ENCODE data around the gene PDILT.

DNA sequence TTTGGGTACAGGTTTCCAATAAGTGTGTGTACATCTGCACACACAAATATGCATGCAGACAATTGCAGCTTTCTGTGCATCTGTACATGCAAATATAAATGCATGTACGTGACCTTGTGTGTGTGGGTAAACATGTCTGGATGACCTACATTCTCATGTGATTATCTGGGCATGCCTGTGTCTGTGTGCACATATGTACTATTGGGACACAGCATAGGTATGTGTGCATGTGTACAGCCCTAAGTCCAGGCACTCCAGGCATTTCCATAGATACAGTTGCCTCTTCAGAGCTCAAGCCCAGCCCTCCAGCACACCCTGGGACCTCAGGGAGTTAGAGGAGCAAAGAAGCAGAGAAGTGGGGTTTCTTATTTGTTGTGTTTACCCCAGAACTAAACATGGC lies 70.1 kb downstream of the PDILT start:
- TF ChIP-seq, protein P1, sequence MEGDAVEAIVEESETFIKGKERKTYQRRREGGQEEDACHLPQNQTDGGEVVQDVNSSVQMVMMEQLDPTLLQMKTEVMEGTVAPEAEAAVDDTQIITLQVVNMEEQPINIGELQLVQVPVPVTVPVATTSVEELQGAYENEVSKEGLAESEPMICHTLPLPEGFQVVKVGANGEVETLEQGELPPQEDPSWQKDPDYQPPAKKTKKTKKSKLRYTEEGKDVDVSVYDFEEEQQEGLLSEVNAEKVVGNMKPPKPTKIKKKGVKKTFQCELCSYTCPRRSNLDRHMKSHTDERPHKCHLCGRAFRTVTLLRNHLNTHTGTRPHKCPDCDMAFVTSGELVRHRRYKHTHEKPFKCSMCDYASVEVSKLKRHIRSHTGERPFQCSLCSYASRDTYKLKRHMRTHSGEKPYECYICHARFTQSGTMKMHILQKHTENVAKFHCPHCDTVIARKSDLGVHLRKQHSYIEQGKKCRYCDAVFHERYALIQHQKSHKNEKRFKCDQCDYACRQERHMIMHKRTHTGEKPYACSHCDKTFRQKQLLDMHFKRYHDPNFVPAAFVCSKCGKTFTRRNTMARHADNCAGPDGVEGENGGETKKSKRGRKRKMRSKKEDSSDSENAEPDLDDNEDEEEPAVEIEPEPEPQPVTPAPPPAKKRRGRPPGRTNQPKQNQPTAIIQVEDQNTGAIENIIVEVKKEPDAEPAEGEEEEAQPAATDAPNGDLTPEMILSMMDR (conservative IDR thresholded peaks at IDR 0.05), result no peak
- TF ChIP-seq EZH2 (IDR thresholded peaks at IDR 0.05; ENCODE audit: low read depth), result no peak
